OCI-LY7 (cell line): Measurements from ENCODE around the gene NPY5R.

Experiments used
- EZH2phosphoT487 ChIP-seq: fragments of 200-600 bp; sonication (generic); IDR thresholded peaks from 2 replicates; pipeline ENCODE4 v1.6.1; 2018; ENCODE audit warnings: low read depth, borderline replicate concordance, mild to moderate bottlenecking, mixed run types, antibody characterized with exemption, low read length, moderate library complexity, mixed read lengths
- TF ChIP-seq, protein P1 (sequence below): fragments of 200-600 bp; sonication (generic); conservative IDR thresholded peaks from 2 replicates; pipeline ENCODE4 v1.5.1; 2014; ENCODE audit warnings: mild to moderate bottlenecking, antibody characterized with exemption, low read length, moderate library complexity, mixed read lengths

DNA sequence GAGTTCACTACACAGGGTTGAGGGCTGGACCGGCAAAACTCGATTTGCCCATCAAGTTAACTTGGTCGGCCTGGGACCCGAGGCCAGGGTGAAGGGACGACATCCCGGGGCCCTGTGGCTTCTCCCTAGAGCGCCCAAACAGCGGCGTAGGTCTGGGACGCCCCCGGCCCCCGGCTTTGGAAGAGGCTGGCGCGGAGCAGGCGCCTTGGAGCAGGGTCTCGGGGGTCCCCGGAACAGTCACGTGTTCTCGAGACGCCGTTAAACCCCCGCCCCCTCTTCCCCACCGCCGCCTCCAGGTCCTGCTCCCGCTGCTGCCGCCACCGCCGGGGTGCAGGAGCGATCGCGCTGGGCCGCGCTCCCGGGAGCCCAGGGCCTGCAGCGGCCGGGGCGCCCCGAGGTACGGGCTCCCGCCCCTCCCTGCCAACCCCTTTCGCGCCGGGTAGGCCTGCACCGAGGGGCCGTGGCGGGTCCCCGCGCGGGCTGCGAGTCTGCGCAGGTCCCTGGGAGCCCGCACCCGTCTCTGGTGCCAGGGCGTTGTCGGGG is at the start of gene NPY5R:
- TF ChIP-seq, protein P1, sequence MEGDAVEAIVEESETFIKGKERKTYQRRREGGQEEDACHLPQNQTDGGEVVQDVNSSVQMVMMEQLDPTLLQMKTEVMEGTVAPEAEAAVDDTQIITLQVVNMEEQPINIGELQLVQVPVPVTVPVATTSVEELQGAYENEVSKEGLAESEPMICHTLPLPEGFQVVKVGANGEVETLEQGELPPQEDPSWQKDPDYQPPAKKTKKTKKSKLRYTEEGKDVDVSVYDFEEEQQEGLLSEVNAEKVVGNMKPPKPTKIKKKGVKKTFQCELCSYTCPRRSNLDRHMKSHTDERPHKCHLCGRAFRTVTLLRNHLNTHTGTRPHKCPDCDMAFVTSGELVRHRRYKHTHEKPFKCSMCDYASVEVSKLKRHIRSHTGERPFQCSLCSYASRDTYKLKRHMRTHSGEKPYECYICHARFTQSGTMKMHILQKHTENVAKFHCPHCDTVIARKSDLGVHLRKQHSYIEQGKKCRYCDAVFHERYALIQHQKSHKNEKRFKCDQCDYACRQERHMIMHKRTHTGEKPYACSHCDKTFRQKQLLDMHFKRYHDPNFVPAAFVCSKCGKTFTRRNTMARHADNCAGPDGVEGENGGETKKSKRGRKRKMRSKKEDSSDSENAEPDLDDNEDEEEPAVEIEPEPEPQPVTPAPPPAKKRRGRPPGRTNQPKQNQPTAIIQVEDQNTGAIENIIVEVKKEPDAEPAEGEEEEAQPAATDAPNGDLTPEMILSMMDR, result no peak
- TF ChIP-seq EZH2phosphoT487, result no peak
